Stimulated activated CD8-positive, alpha-beta memory T cell treated with anti-CD3 and anti-CD28 coated beads, Interleukin-7, amount 100 ng/mL, for 4 hours (primary cell): Measurements from ENCODE around the gene MRPL14.
"Not testable (repeated sequence)": the region's sequence is repeated elsewhere in the genome, so short reads cannot be mapped to it uniquely, and the experiment has no call there.

ENCODE experiments used
- DNase-seq, 2 donors: peaks; one replicate each; pipeline ENCODE4 v3.0.0-alpha.2; 2020; ENCODE audit warnings: low read depth in 2 of 2

Gene MRPL14

GRCh38 chr6:44101832-44102231 lies 25.4 kb downstream of the MRPL14 start:
- no peak for DNase-seq

GRCh38 chr6:44100088-44100550 lies 27.1 kb downstream of the MRPL14 start:
- no peak for DNase-seq

GRCh38 chr6:44099192-44099591 lies 28.1 kb downstream of the MRPL14 start:
- DNase-seq = no peak

- no peak for DNase-seq
Observed at GRCh38 chr6:44097782-44098317, 29.4 kb downstream of the MRPL14 start.

- peak; percentile 53 to 63 for DNase-seq
Observed at GRCh38 chr6:44096612-44097011, 30.6 kb downstream of the MRPL14 start.

GRCh38 chr6:44095243-44095623 lies 32.0 kb downstream of the MRPL14 start:
- not testable (repeated sequence) for DNase-seq

GRCh38 chr6:44094403-44095242 lies 32.6 kb downstream of the MRPL14 start:
- no peak for DNase-seq

- DNase-seq = no peak
Observed at GRCh38 chr6:44093750-44094402, 33.4 kb downstream of the MRPL14 start.

- no peak for DNase-seq
Observed at GRCh38 chr6:44093066-44093465, 34.2 kb downstream of the MRPL14 start.

GRCh38 chr6:44091981-44092884 lies 35.0 kb downstream of the MRPL14 start:
- no peak for DNase-seq

GRCh38 chr6:44091356-44091755 lies 35.9 kb downstream of the MRPL14 start:
- not testable (repeated sequence) for DNase-seq

GRCh38 chr6:44090465-44090864 lies 36.8 kb downstream of the MRPL14 start:
- DNase-seq = no peak

GRCh38 chr6:44088827-44089590 lies 38.2 kb downstream of the MRPL14 start:
- DNase-seq = no peak

- no peak for DNase-seq
Observed at GRCh38 chr6:44087623-44088022, 39.6 kb downstream of the MRPL14 start.

- DNase-seq = no peak
Observed at GRCh38 chr6:44086931-44087574, 40.2 kb downstream of the MRPL14 start.

- no peak for DNase-seq
Observed at GRCh38 chr6:44085219-44085618, 42.0 kb downstream of the MRPL14 start.

GRCh38 chr6:44084231-44085014 lies 42.8 kb downstream of the MRPL14 start:
- DNase-seq = no peak

- DNase-seq = no peak
Observed at GRCh38 chr6:44082872-44083321, 44.4 kb downstream of the MRPL14 start.

- no peak for DNase-seq
Observed at GRCh38 chr6:44081753-44082152, 45.5 kb downstream of the MRPL14 start.
